Measurements from ENCODE around the gene POLDIP2. TPM values are rescaled to one million over a fixed set of nuclear protein-coding genes. Genes with fewer than 3 reads are reported as not detected.
A peak's percentile ranks its signal among the peaks of the same experiment; 100 is the strongest.

POLDIP2 gene
- total RNA-seq, 1 donor from 2014 or later = 119 TPM

DNA sequence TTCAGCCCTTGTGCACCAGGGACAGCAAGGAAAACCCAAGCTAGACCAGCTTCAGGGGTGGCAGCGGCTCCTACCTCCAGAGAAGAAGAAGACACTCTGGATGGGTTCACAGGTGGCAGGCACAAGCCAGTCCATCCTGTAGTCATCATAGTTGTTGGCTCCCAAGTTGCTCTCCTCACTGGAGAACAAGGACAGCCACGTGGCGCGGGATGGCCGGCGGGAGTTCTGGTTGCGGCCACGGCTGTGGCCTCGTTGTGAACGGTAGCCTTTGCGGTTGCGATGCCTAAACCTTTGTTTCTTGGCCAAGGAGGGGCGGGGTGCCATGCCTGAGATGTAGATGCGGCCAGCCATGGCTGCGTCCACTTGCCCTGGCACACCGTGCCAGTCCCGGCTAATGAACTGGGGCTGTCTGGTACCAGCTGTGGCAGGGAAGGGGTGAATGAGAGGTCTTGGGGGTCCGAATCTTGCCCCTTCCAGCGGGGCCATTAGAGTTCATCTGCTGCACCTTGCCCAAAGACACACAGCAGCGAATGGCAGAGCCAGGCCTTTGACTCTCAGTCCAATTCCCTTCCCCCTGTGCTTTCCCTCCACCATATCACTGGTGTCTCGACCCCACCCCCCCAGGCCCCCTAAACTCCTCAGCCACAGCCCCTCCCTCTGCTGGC lies 10.4 kb upstream of the POLDIP2 start:
- ATAC-seq = no peak
- DNase-seq (ENCODE audit: low spot score) = peak; percentile 57

DNA sequence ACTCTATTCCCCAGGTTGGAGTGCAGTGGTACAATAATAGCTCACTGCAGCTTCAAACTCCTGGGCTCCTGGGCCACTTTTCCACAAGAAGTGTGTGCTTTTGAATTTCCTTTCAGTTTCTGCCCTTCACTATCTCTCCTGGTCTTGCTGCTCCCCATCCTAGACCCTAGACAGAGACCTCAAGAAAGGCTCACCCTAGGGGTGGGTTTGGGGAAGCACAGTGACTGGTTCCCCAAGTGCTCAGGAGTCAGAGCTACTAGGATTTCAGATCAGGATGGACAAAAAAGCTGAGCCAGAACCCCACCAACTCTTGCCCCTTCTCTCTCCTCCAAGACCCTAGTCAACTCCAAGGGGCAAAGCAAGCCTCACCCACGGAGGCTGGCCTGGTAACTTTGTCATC lies 9.3 kb upstream of the POLDIP2 start:
- ATAC-seq (no peak), DNase-seq (ENCODE audit: low spot score) (no peak)

DNA sequence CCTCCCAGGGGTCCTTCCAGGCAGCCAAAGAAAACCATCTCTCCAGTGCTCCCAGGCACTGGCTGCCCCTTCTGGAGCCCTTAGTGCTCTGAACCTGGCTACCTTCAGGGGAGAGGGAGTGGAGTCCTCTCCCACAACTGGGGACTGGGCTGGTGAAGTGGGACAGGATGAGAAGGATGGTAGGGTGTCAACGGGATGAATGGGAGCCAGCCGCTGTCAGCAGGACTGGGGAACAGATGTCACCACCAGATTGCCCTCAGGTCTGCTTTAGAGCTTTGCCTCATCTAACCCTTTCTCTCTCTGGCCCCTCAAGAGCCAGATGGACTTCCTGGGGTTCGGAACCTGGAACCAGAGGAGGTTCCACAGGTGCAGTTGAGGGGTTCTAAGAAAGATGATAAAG lies 8.2 kb upstream of the POLDIP2 start:
- DNase-seq (ENCODE audit: low spot score) = no peak
- ATAC-seq = peak; percentile 9

DNA sequence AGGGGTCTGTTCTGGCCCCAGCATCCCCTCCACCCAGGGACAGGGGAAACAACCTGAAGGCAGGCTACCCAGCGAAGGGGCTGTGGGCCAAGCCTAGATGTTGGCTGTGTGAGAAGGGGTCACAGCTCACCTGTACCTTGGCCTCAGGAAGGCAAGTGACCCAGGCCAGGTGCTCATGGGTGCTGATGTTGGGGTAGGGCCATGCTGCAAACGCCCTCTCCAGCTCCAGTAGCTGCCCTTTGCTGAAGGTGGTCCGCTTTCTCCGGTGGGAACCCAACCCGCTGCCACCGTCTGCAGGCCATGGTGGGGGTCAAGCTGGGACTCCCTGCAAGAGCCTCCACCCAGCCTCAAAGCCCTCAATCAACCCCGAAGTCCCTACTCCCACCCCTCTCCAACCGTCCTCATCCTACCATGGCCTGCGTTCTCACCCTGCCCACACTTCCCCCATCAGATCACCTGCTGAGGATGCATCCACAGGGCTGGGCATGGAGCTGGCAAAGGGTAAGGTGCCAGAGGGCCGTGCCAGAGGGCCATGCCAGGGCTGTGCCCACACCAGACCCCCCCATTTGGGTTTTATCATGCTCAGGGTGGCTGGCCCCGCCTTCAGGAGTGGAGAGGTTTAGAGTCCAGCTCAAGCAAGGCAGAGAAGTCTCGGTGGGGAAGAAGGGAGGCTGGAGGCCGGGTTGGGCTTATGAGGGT lies 7.5 kb upstream of the POLDIP2 start, which contains the start of gene SEBOX:
Gene SEBOX (minus strand): TSS at position 535 of the 699 bp plus-strand sequence. CDS start 48 bp downstream, at position 487.
- ATAC-seq (peak; percentile 55), DNase-seq (ENCODE audit: low spot score) (peak; percentile 80)

DNA sequence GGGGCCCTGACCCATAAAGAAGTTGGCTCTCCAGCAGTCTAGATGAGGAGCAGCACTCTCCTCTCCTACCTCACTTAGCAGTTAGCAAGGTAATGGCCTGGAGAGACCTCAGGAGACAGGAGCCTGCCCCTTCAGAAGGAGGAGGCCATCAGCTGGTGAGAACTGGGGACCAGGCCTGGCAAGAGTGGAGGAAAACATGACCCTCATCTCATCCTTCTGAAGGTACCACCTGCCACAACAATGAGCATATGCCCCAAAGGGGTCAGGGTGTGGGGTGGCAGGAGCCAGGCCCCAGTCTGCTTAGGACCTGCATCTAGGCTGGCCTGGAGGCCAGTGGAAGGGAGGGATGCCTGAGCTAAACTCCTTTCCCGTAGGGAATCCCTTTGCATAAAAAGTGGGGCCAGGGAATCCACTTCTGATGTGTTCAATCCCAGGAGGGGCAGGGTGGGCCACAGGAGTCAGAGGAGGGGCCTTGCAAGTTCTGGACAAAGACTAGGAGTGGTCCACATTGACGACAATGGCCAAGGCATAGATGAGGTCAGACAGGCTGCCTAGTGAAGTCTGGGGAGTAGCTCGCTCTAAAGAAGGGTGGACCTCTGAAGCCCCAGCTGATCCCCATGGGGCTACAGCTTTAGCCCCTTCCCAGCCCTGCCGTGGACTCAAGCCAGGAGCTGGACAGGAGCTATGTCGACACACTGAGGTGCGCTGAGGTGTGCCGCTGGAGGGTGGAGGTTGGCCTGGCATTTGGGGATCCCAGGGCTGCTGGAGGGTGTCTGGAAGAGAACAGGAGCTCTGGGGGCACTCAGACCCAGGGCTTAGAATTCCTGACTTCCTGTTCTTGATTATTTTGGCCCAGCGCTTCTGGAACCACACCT lies 6.7 kb upstream of the POLDIP2 start:
- DNase-seq (ENCODE audit: low spot score) (no peak), ATAC-seq (no peak)

DNA sequence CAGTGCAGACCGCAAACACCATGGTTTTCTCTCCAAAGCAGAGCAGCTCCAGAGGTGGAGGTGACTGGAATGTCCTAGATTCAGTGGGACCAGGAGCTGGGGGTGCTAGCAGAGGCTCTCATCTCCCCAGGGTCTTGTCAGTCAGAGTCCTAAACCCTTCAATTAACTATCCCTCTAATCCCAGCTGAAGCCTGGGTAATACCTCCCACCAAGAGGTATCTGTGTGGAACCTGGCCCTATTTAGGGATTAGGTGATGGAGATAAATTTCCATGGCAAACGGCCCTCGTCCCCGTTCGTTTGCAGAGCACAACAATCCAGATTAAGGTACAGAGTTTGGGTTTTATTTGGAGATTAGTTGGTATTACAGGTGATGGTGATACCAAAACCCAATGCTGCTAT lies 5.9 kb upstream of the POLDIP2 start:
- DNase-seq (ENCODE audit: low spot score) (no peak), ATAC-seq (no peak)

DNA sequence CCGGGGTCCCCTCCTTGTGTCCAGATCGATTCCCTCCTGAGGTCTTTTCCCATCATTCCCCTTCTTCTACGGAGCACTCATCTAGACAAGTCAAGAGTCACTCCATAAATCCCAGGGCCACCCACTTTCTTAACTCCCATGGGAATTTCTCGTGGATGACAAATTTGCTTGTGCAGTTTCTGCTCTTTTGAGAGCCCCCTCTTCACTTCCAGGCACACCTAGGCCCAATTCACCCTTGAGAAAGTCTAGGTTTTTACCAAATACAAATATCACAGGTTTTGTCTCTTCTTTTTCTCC lies 522 bp upstream of the POLDIP2 start:
- DNase-seq (ENCODE audit: low spot score) = no peak
- ATAC-seq = no peak

DNA sequence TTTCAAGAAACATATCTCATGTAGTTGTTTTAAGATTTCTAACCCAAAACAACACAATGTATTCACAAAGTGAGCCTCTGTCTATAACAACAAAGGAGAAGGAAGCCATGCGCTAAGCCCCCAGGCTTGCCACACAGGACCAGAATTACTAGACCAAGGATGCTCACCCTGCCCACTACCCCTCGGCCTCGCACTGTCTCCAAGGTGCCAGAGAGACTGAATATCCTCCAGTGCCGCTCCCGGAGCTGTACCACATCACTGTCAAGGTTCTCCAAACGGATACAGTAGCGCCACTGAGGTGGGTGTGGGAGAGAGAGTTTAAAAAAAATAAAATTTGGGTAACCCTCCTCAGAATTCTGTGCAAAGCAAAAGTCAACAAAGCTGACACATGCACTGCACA lies 7.1 kb downstream of the POLDIP2 start:
- DNase-seq (ENCODE audit: low spot score) (no peak), ATAC-seq (no peak)

DNA sequence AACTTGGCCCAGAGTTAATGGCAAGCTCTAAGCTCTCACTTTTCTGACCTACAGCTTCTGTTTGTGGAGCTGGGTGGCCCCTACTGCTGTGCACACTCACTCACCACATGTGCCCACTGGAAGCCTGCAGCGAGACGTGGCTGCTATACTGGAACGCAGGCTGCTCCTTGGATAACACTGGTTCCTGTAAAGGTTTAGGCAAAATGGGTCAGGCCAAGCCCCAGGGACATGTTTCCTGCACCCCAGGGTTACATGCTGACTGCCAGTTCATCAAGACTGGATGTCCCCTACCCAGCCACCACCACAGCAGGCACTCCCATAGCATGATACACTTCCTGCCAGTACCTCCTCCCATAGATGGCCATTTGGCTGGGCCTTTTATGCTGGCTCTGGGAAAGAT lies 8.3 kb downstream of the POLDIP2 start:
- ATAC-seq = no peak
- DNase-seq (ENCODE audit: low spot score) = no peak

DNA sequence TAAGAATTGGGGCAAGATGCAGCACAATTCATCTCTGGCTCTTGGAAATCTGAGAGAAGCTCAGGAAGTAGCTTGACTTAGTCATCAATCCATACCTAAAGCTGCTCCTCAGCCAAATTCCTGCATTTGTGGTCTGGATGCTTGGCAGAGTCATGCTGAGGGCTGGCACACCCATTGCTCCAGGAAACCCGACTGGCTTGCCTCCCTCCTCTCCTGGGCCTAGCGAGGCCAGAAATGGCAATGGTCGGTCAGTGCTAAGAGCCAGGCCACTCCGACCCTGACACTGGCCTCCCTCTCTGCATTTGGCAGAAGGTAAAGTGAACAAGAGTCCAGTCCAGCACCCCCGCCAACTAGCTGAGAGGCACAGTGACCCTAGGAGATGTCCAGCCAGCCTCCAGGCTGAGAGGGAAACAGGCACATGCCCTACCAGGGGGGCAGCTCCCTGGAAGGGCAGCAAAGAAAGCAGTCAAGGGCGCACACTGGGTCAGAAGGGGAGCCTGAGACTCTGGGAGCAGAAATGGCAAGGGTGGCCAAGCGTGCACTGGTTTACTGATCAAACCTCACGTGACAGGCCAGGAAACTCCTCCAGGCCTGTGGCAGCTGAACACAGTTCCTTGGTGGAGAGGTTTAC lies 10.0 kb downstream of the POLDIP2 start:
- peak; percentile 66 for ATAC-seq
- DNase-seq (ENCODE audit: low spot score) = peak; percentile 87

DNA sequence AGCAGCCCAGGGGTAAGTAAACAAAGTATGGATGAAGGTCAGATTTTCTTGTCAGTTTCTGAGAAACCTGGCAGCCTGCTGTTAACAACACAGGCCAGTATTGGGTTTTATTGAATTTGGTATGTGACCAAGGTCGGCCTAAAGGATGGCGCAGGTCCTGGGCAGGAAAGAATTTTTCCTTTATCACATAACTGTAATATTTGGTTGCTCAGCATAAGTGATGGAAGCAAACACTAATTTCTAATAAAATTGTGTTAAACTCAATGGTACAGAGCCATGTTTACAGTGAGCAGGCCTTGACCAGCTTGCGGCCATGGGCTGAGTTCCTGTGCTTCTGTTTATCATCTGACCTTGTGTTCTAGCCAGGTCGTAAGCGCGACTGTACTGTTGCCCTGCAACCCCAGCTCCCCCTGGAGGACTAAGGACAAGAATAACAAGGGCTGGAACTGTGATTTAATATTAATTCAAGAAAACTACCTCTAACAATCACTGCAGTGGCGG lies 10.5 kb downstream of the POLDIP2 start:
- ATAC-seq (peak; percentile 74), DNase-seq (ENCODE audit: low spot score) (peak; percentile 82)

DNA sequence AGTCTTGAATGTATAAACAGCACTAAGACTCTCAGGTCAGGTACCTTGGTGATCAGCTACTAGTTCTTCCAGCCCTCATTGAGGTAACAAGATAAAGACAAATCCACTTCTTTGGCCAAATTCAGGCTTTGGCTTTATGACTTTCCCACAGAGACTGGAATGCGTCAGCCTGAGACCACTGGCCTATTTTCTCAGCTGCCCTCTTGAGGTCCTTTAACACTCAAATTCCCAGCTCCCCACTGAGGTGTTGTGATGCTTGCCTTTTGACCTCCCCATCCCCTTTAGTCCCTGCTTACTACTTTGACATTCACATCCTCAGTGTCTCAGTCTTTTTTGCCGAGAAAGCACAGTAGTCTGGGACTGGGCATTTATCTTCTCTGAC lies 11.1 kb downstream of the POLDIP2 start:
- ATAC-seq (no peak), DNase-seq (ENCODE audit: low spot score) (no peak)

DNA sequence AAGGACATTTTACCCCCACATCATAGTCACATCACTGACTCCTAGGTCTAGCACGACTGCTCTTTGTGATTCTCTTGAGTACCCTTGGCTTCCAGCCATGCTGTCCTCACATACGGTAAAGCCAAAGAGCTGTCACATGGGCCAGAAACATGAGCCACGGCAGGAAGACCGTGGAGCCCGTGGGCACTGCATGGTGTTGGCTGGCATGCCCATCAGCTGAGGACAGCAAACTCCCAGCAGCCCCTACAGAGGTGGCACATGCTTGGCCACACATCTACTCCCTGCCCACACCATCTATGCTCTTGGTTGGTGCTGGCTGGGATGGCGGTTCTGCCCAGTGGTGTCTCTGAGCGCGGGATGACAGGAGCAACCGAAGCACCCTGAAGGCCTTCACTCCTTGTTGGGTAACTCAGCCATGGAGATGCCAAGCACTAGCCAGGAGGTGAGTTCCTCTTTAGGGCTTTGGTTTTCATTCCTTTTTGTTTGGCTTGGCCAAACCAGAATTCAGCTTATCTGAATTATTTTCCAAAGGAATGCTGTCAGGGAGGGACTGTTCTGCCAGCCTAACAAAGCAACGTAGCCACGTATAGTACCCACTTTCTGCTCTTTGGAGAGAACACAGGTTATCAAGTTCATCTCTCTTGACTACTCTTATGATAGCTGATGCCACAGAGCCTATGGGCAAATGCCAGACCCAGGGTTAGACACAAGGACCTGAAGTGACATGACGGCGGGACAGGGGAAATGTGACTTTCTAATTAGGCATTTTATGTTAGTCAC lies 11.7 kb downstream of the POLDIP2 start:
- peak; percentile 76 for DNase-seq (ENCODE audit: low spot score)
- peak; percentile 21 for ATAC-seq

DNA sequence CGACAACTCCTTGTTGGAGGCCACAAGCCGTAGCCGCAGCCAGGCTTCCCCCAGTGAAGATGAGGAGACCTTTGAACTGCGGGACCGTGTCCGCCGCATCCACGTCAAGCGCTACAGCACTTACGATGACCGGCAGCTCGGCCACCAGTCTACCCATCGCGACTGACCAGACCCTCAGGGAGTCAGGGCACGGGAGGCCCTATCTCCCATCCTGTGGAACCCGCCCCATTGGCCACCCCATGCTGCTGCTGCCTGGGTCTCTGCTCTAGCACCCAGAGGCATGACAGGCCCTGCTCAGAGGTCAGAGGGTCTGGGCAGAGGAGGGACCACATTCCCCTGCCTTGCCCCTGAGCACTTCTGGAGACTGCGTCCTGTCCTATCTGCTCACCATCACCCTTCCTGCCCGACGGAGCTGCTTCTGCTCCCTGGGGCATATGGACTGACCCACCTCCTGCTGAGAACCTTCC lies 12.9 kb downstream of the POLDIP2 start:
- ATAC-seq = no peak
- DNase-seq (ENCODE audit: low spot score) = no peak

DNA sequence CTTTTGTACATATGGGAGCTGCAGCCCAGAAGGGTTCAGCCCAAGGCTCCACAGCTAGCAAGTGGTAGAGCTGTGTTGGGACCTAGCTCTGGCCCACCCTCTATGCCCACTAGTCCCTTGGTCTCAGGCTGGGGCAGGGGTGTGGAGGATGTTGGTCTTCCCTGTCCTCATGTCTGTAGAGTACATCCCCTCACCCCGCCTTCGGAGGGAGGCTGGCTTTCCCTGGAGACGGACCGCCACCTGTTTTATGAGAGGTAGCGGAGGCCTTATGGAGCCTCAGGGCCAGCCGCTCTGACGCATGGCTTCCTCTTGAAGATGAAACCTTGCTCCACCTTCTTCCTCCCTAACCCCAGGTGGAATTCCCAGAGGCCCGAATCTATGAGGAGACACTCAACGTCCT lies 13.3 kb downstream of the POLDIP2 start:
- DNase-seq (ENCODE audit: low spot score) = no peak
- ATAC-seq = no peak

DNA sequence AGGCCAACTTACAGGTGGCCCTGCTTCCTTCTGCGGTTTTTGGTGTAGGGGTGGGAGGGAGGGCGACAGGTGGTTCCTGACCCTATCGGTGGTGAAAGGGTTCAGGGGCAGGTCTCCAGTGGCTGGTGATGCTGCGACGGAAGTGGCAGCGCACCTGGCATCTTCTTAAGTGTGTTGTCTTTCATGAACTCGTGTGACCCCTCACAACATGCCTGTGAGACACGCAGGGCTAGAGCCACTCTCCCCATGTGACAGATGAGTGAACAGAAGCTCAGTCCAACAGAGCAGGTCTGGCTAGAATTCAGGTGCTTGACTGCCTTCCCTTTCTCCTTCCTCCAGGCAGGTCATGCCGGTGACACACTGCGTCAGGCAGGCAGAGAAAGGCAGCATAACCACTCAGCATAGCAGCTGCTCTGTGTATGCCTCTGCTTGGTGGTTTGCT lies 13.8 kb downstream of the POLDIP2 start:
- peak; percentile 6 for ATAC-seq

DNA sequence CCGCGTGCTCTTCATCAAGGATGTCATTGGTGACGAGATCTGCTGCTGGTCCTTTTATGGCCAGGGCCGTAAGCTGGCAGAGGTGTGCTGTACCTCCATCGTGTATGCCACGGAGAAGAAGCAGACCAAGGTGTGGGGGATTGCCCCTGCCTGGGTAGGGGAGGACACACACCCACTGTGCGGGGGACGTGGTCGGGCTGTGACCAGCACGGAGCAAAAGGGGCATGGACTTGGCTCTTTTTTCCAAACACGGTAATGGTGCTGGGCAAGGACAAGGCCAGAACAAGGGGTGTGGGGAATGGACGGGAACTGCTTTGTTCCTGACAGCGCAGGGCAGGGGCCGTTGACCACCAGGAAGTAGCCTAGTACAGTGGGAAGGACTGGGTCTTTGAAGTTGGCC lies 15.0 kb downstream of the POLDIP2 start:
- no peak for ATAC-seq
- no peak for DNase-seq (ENCODE audit: low spot score)

More for the DNA sequence above, 13.8 kb downstream of the POLDIP2 start:
- DNase-seq (ENCODE audit: low spot score) = peak; percentile 55

DNA sequence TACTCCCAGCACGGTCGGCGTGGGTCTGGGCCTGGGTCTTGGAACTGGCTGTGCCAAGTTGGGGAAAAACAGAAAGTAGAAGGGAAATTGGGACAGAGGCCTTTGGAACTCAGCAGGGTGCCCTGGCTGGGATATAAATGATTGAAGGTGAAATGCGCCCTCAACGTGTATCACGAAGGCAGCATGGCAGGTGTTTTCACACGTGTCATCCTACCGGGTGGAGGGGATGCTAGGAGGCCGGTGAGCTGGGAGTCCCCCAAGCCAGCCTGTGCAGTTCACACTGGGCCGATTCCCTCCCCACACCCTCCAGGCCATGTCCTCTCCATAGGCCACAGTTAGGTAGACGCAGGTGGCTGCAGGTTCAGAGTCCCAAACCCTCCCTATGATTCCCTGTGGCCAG lies 15.8 kb downstream of the POLDIP2 start:
- no peak for ATAC-seq
- DNase-seq (ENCODE audit: low spot score) = no peak

DNA sequence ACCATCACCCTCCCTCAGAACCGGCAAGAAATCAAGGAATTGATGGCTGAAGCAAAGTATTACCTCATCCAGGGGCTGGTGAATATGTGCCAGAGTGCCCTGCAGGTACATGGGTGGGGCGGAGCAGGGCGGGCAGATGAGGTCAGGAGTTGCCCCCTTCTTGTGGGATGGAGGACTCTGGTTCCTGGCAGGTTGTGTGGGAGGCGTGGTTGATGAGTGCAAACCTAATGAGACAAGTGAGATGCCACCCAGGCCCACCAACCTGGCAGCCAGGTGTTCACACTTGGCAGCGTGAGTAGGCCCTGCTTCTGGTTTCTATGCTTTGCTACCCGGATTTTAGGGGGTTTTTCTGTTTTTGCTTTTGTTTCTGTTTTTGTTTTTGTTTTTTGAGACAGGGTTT lies 17.0 kb downstream of the POLDIP2 start:
- DNase-seq (ENCODE audit: low spot score) = no peak
- no peak for ATAC-seq

DNA sequence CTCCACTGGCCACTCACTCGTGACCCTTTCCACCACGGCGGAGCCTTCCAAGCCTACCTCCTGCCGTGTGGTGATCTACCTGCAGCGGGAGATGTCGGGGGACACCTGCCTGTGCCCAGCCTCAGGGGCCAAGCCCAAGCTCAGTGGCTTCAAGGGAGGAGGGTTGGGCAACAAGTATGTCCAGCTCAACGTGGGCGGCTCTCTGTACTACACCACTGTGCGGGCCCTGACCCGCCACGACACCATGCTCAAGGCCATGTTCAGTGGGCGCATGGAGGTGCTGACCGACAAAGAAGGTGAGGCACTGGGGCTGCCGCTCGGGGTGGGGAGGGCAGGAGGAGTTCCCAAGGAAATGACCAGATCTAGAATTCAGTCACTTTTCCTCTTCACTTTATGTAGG lies 17.9 kb downstream of the POLDIP2 start:
- no peak for DNase-seq (ENCODE audit: low spot score)
- ATAC-seq = no peak
